CD4-positive, alpha-beta T cell treated with Interleukin-15 for 4 hours (primary cell): ENCODE data around the gene ANXA2.

Experiments used
- DNase-seq: peaks from one replicate; pipeline ENCODE4 v3.0.0-alpha.2; 2020; ENCODE audit warnings: low spot score

Gene ANXA2

DNA sequence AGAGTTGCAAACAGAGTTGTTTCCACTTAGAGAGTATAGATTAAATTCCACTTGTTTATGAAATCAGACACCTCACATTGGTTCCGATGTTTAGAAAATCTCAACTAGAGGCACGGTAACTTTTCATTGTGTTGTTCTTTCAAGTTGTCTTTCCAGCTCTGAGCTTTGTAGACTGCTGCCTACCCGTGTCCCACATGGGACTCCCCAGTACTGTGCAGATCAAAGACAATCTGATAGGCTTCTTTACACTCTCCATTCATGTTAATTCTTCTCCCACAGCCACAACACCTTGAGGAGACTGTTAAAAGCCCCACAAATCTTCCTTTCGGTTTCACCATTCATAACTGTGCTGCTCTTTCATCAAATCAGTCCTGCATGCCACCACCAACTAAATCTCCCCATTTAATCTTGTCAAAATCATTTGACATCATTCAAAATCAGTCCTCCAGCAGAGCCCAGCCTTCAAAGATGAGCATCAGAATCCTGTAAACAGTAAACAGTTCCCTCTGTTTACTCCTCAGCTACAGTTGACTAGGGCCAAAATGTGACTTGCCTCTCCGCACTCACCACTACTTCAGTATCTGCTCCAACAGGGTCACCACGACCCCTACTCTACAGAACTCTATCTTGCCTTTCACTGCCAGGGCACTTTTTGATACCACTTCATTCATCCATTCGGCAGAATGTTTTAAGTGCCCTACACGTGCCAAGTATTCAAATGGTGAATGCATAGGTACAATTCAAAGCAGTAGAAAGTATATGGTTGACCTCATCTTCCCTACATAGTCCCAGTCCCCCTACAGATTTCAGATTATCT, 8.3 kb downstream of the ANXA2 start:
- peak; percentile 56 for DNase-seq

DNA sequence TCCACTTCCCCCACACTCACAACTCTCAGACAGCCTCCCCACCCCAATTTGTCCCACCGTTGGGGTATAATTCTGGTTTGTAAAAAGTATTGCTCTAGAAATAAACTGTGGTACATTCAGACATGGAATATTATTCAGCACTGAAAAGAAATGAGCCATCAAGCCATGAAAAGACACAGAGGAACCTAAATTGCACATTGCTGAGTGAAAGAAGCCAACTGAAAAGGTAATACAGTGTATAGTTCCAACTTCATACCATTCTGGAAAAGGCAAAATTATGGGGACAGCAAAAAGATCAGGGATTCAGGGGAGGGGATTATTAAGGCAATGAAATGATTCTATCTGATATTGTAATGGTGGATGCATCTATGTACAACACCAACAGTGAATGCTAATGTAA, 10.5 kb downstream of the ANXA2 start:
- no peak for DNase-seq

DNA sequence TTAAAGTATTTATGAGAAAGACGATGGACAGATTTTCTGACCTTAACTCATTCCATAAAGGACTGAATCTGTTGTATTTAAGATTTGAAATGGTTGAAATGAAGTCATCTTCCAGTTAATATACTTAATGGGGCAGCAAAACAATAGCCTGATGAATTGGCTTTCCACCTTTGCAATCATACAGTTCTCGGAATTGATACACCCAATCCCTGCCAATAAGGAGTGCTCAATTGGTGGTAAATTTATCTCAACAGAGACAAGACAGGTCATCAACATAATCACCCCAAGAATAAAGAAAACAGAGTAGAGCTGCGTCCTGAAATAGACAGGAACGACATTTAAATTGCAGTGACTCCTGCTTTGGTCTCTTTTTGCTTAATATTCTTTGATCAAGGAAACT, 11.2 kb downstream of the ANXA2 start:
- no peak for DNase-seq

DNA sequence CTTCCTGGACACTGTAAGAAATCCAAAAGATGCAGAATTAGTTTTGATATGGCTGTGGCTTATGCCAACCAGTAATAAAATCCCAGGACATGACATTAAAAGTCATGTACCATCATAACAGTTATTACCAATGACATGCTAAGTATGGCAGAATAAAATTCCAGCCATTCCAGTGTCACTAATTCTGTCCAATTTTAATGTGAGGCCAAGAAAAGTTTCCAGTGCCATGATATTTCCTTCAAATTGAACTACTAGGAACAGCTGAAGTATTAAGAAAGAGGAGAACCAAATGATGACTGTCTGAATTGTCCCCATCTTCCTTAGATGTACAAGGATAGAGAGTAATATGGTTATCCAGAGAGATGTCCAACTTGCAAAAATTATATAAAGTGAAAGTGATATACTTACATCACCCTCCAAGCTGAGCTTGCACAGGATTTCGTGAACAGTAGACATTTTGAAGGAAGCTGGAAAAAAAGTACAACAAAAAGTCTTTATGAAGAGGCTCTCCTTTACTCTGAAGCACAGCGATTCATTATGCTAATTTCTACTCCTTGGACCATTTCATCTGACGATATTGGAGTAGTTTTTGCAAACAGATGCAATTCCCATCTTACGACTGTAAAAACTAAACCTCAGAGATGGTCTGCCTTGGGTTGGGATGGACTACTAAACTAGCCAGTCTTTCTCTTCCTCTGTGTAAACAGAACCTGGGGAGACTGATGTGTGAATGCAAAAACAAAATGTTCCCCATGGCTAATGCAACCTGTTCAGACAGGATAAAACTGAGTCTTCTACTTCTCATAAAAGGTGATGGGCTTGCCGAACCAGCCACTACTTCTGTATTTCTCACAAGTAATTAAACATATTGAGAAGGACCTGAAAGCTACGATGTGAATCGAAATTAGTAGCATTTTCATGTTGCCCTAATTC, 11.9 kb downstream of the ANXA2 start:
- DNase-seq, result no peak

DNA sequence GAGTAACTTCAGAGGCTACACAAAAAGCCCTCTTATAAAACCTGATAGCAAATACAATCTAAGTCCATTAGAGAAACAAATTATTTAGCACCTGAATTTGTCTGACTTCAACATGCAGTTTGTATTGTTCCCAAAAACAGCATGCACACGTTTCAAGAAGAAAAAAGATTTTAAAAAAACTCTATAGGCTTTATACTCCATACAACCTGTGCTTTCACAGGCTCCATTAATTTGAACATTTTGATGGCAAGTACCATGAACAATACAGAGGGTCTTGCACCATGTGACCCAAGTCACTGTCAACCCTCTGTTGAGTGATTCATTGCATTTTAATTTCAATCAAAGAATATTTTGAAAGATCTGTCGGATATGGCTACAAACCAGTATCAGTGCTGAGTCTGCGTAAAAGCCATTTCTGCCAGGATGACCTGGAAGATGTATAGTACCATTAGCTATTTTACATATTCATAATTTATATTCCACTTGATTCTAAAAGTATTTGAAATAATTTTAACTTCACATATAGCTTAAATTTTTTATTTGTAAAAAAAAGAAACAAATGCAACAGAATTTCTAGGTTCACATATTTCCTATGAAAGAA, 13.2 kb downstream of the ANXA2 start:
- no peak for DNase-seq

DNA sequence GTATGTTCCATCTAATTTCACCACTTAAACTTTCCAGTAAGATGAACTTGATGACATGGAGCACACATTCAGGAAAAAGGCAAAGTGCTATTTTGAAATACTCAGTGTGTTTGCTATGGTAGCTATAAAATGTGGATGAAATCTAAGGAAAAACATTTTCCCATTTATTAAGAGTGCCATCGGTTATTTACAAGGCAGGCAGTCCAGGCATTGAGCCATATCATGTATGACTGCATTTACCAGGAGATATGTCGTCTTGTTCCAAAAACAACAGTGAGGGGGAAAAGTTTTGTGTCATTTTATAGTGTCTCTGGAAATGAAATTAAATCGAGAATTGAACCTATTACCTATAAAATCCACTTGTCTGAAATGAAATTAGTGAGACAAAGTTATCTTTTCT, 13.7 kb downstream of the ANXA2 start:
- no peak for DNase-seq

DNA sequence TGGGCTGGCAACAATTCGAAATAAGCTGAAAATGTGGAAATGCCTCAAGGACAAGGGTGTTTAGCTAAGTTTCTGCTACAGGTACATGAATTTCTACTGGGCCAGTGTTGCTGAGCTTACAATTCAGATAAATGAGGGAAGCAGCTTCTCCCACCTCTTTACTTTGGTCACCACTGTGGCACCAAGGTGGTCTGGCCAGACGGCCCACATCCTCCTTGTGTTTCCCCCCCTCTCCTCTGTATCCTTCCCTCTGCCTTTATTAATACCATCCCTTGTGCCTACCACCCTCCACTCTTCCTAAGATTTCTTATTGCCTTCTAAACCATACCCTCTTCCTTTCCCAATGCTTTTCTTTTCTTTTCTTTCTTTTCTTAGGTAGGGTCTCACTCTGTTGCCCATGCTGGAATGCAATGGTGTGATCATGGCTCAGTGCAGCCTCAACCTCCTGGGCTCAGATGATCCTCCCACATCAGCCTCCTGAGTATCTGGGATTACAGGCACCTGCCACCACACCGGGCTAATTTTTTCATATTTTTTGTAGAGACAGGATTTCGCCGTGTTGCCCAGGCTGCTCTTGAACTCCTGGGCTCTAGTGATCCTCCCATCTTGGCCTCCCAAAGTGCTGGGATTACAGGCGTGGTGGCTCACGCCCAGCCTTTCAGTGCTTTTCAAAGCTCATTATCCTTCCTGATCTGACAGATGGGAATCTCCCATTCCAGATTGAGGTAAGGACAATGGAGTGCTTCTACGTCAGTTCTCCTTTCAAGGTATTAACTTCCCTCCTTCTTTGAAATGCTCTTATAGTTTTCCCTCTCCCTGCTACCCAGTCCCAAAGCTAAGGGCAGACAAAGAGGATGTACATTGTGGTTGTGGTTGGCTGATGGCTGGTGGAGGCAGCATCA, 14.8 kb downstream of the ANXA2 start:
- no peak for DNase-seq

DNA sequence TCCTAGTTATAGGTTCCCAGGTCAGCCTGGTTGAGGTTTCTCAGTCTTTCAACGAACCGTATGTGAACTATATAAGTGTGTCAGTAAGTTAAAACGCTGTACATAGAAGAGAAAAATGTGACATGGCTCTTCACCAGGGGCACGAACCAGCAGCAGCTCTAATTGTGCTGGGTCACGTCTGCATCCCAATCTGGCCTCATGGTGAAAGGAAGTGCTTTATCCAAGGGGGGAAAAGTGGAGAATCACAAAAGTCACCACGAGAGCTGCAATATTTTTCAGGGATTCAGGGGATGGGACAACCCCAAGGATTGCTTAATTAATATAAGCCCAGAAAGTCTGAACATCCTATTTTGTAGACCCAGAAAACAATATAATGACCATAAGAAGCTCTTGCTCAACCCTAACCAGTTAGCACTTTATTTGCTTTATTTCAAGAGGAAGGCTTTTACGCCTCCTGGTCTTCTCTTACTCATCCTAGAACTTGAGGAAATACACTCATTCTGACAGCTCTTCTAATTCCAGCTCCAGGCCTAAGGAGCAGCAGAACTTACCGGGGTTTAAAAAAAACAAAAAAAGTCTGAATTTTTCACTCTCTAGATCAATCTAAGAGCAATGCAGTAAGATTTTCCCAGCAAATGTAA, 16.5 kb downstream of the ANXA2 start:
- DNase-seq, result no peak

DNA sequence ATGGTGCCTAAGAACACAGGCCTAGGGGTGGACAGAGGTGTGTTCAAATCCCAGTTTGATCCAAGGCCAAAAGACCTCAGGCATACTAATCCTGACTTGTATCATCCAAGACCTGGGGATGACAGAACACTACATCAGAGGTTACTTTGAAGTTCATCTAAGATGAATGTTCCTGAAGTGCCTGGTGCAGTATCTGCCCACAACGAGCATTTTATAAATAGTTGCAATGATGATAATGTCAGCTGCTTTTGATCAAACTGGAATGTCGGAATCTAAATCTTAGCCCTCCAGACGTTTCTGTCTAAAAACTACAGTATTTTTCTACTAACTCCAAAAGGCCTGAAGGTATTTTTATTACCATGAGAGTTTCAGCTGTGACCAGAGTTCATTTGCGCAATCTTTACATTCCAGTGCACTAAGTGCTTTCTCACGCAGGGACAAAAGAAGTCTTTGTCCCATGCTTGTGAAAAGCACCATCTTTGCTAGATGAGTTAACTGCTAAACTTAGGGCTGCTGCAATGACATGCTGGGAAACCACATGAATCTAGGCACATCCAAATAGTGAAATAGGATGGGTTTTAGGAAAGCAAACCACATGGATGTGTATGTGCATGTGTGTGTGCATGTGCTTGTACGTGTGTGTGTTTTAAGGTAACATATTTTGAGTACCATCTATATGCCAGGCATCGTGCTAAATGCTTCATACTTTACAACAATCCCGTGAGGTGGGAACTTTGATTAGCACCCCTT, 18.1 kb downstream of the ANXA2 start:
- no peak for DNase-seq

DNA sequence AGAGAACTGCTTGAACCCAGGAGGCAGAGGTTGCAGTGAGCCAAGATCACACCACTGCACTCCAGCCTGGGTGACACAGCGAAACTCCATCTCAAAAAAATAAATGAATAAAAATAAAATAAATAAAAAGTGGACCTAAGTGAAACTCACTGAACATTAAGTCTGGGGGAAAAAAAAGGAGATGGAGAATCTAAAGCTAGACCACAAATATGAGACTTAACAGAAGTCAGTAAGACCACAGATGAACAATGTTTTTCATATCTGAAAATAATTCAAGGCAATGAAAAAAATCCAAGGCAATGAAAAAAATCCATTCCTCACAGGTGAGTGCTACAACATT, 18.6 kb downstream of the ANXA2 start:
- no peak for DNase-seq

DNA sequence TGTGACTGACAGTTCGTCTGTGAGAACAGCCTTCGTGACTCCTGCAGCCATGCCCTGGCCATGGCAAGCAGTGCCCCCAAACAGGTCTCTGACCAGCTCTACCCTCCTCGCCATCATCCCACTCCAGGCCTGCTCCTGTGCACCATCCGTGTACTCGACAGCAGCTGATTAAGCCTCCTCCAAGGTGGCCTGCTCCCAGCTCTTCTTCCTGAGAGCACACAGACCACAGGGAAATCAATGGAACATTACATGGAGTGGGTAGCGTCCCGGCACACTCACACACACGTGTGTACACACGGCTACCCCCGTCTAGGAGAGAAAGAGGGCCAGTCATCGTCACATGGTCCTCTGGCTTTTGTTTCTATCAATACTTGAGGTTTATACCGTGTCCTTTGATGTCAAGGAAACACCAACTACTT, 21.1 kb downstream of the ANXA2 start:
- no peak for DNase-seq

DNA sequence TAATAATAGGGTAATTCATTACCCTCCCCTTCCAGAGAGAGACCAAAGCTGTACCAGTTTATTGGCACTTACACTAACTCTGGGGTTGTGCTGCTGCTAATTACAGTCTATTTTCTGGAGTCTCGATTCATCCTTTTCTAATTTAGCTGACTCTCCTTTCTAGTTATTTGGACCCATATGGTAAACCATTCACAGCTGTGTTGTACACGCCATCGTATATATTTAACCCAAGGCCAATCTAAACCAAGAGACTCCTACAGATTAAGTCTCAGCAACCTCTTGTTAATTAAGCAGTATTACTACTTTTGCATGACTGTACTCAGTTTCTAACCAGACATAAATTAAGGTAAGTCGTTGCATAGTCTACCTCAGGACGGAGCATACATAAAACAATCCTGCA, 22.5 kb downstream of the ANXA2 start:
- DNase-seq, result no peak

DNA sequence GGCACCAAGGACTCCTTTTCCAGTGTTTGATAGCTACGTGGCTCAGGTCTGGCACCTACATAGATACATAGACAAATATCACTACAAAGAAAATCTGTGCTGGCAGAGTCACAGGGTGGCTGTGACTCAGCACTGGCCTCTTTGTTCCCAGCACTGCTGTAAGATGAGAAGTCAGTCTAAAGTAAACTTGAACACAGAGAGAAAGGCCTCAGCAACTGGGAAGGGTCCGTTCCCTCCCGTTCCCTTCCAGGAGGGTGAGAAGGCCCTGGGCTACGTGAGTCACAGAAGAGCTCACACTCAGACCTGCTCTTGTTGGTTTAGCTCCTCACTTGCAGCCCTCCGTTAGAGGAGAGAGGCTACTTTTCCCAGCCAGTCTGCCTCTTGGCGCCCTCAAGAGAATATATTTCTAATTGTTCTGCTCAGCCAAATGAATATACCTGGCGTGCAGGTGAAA, 23.1 kb downstream of the ANXA2 start:
- DNase-seq, result no peak

DNA sequence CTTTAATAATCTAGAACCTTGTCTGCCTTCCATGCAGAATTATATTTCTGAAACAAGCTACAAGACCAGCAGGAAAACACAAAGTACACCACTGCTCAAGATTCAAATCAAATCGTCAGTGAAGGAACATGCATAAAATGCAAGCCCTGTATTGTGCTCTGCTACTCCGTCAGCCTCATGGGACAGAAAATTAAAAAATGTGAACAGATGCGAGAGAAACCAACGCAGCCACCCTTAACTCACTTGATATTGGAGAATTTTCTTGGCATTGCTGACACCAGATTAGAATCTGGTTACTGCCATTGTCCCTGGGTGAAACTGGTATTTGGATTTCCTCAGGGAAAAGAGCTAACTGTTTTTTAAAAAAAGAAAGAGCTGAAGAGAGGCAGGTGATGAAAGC, 23.6 kb downstream of the ANXA2 start:
- DNase-seq, result no peak

DNA sequence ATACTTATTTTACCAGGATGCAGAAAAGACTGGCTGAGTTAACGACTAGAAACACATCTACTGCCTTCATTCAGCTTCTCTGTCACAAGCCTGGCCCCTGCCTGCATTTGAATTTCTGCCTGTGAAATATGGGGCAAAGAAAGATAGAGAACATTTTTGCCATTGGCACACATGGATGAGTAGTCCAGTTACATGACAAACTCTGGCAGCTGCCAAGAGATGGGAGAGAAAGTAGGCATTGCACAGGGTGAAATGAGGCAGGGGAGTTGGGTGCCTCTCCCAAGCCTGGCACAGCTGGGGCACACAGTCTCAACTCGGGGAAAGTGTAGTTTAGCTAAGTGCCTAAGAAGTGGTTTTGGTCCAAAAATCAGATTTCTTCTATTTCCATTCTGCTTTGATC, 24.0 kb downstream of the ANXA2 start:
- DNase-seq, result no peak

DNA sequence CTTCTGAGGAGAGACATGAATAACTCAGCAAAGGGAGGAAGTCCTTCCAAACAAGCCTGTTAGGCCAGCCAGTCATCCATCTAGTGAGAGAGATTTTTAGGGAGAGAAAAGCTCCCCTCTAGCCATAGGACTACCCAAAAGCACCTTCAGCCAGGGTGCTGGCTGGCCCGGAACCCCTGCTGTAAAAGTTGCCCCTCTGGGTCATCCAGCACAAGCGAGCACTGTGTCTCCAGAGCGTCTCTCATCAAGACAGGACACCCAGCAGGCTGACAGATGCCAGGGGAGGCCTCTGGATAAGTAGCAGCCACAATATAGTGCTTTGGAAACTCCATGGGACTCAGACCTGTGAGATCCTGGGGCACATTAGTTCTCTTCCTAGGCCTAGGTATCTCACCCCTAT, 24.5 kb downstream of the ANXA2 start:
- no peak for DNase-seq

DNA sequence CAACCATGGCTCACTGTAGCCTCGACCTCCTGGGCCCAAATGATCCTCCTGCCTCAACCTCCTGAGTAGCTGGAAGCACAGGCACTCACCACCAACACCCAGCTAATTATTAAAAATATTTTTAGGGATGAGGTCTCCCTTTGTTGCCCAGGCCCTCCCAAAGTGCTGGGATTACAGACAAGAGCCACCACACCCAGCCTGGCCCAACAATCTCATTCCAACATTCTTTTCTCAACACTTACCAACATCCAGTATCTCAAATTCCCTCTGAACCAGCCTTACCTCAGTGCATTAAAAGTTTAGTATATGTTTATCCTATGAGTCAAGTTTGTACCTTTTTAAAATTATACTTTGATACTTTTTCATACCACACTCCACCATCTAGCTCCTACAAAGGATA, 25.0 kb downstream of the ANXA2 start:
- DNase-seq, result no peak

DNA sequence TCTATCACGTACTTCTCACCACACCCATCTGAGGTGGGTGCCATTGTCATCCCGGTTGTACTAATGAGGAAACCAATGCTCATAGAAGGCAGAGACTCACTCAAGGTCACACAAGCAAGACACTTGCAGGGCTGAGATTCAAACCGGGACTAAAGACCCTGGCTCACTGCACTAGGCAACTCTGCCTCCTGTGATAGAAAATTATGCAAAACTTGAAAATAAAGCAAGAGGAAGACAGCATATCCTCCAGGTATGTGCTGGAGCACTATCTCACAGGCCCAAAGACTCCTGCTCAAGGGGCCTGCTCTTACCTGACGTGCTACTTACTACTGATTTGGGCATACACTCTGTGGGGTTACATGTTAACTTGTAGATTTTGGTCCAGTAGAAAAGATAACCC, 25.6 kb downstream of the ANXA2 start:
- no peak for DNase-seq

DNA sequence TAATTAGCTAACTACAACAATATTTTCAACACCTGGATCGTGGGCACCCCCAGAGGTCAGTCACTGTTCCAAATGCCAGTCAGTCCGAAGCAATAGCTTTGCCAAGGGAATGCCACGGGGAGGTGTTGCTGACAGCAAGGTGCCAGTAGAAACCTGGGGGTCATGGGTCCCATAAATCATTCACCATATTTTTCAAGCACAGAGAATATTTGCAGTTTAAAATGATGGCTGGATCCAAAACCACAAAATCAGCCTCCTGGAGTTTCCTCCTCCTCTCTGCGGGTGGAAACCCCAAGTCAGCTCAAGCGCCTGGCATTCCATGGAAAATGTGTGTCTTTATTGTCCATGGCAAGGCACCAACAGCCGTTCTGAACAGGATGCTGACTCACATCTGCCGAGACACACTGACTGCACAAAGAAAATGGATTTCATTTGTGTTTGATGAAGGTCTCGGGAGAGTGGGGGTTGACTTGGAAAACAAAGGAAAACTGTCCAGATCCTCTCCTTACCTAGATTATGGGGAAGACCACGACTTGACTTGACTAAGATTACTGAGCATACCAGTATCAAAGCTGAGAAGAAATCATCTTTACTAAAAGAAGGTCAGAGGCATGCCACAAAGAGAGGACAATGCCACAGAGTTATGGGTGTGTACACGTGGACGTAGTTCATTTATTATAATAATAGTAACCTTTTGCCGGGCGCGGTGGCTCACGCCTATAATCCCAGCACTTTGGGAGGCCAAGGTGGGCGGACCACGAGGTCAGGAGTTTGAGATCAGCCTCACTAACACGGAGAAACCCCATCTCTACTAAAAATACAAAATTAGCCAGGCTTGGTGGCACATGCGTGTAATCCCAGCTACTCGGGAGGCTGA, 26.4 kb downstream of the ANXA2 start:
- no peak for DNase-seq

DNA sequence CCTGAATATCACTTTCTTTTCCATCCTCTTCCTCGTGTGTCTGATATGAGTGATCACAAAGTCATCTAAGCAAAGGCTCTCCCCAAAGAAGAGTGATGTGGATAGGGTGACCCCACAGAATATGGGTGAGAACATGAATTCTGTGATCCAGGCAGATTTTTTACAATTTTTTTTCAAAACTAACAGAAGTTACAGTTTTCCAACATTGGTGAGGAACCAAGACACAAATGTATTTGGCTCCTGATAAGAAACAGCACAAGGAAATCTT, 27.0 kb downstream of the ANXA2 start:
- DNase-seq, result no peak
